ENCODE data around the gene NAT9. TPM values are rescaled to one million over a fixed set of nuclear protein-coding genes. Genes with fewer than 3 reads are reported as not detected.

The NAT9 gene
- total RNA-seq, 5 donors from 2014 or later (not counting 1 experiment from before 2014, with no cell fraction given), result 37.2 to 74.4 (median 71.9) TPM

- ChIA-PET POLR2A (interaction anchor here in 1 of 2 donors (0.7 kb wide), 2 partner anchors 28 to 742 kb away, joined by 3 to 6 read pairs; no protein-coding TSS in a partner anchor), CTCF (interaction anchor here in 1 of 2 donors (0.5 to 1.7 kb wide), 7 partner anchors 14 to 218 kb away, joined by 3 to 11 read pairs (median 4); no protein-coding TSS in a partner anchor)
- Histone ChIP-seq H3K27ac (ENCODE audit: low read length) (no peak overlapping the region), H3K9me3 (no peaks in the 10 kb centered on the region), H3K4me3 (ENCODE audit: control insufficient read depth in 1 of 2, extremely low read depth in 1 of 2, low read length in 1 of 2) (peak overlapping the region; percentile 52 to 70), H3K4me1 (ENCODE audit: control insufficient read depth in 1 of 2, extremely low read depth in 1 of 2, insufficient read depth in 2 of 2, low read length in 2 of 2) (peaks cover 32 to 77% of the 10 kb centered on the region in 2 experiments), H3K27me3 (replicated peaks in 1 of 2; ENCODE audit: control insufficient read depth in 2 of 2, extremely low read depth in 1 of 2, insufficient read depth in 2 of 2, low read length in 1 of 2) (no peaks in the 10 kb centered on the region), H3K36me3 (ENCODE audit: control insufficient read depth in 2 of 2, extremely low read depth in 1 of 2, insufficient read depth in 1 of 2, low read length in 1 of 2) (peaks cover 14 to 21% of the 10 kb centered on the region in 2 donors)
- H3K4me1 Mint-ChIP-seq, result peaks cover 57 to 77% (median 73%) of the 10 kb centered on the region in 3 donors
- H3K27me3 Mint-ChIP-seq, result no peaks in the 10 kb centered on the region
- DNase-seq, result no peak
- peaks cover 19% of the 10 kb centered on the region for H3K36me3 Mint-ChIP-seq
- peak overlapping the region; percentile 55 for H3K27ac Mint-ChIP-seq
- WGBS (ENCODE audit: insufficient coverage), result 86% methylated on average over 4 of the region's 10 CpGs
- H3K4me3 Mint-ChIP-seq, result peak overlapping the region; percentile 96 to 99 (median 98)
- H3K9me3 Mint-ChIP-seq, result no peaks in the 10 kb centered on the region
- no peak for ATAC-seq (replicated peaks in 1 of 4)
Measured at GRCh38 chr17:74776990-74777389, 845 bp upstream of the NAT9 start.

- peak overlapping the region; percentile 96 to 99 (median 98) for H3K4me3 Mint-ChIP-seq
- CTCF ChIA-PET, result interaction anchor here in 1 of 2 donors (0.8 to 1.7 kb wide), 4 partner anchors 15 to 118 kb away, joined by 3 to 11 read pairs (median 6); partner anchors contain the start of gene FDXR
- Histone ChIP-seq H3K9me3 (no peaks in the 10 kb centered on the region), H3K4me1 (ENCODE audit: control insufficient read depth in 1 of 2, extremely low read depth in 1 of 2, insufficient read depth in 2 of 2, low read length in 2 of 2) (peaks cover 19 to 68% of the 10 kb centered on the region in 2 experiments), H3K27ac (ENCODE audit: low read length) (no peak overlapping the region), H3K27me3 (replicated peaks in 1 of 2; ENCODE audit: control insufficient read depth in 2 of 2, extremely low read depth in 1 of 2, insufficient read depth in 2 of 2, low read length in 1 of 2) (no peaks in the 10 kb centered on the region), H3K36me3 (ENCODE audit: control insufficient read depth in 2 of 2, extremely low read depth in 1 of 2, insufficient read depth in 1 of 2, low read length in 1 of 2) (peaks cover 14 to 33% of the 10 kb centered on the region in 2 donors), H3K4me3 (ENCODE audit: control insufficient read depth in 1 of 2, extremely low read depth in 1 of 2, low read length in 1 of 2) (peak overlapping the region; percentile 70 to 75)
- POLR2A ChIA-PET, result interaction anchor here in 1 of 2 donors (1.0 kb wide), 1 partner anchor 97 kb away, joined by 4 read pairs; the partner anchor contains the start of gene FDXR
- WGBS (ENCODE audit: insufficient coverage), result 38% methylated on average over 12 of the region's 12 CpGs
- no peaks in the 10 kb centered on the region for H3K9me3 Mint-ChIP-seq
- H3K4me1 Mint-ChIP-seq, result peaks cover 48 to 68% (median 64%) of the 10 kb centered on the region in 3 donors
- peak overlapping the region; percentile 97 for H3K27ac Mint-ChIP-seq
- peaks cover 24% of the 10 kb centered on the region for H3K36me3 Mint-ChIP-seq
- DNase-seq (peak in 1 of 35 experiments; percentile 32), ATAC-seq (replicated peaks in 1 of 4) (no peak)
- H3K27me3 Mint-ChIP-seq, result no peaks in the 10 kb centered on the region
Measured at GRCh38 chr17:74775409-74776043, 619 bp downstream of the NAT9 start.

GRCh38 chr17:74773871-74774286 lies 2.3 kb downstream of the NAT9 start:
- no peak for ATAC-seq (replicated peaks in 1 of 4)

GRCh38 chr17:74773414-74773813 lies 2.7 kb downstream of the NAT9 start:
- no peaks in the 10 kb centered on the region for H3K9me3 Mint-ChIP-seq
- H3K4me1 Mint-ChIP-seq, result peaks cover 48 to 63% (median 58%) of the 10 kb centered on the region in 3 donors
- ChIA-PET POLR2A (interaction anchor here in 1 of 2 donors (0.6 kb wide), 1 partner anchor 200 kb away, joined by 3 read pairs; no protein-coding TSS in a partner anchor), CTCF (interaction anchor here (0.6 to 2.2 kb wide), 3 partner anchors 28 to 116 kb away, joined by 3 to 9 read pairs (median 3); no protein-coding TSS in a partner anchor)
- 85% methylated on average over 6 of the region's 6 CpGs for WGBS (ENCODE audit: insufficient coverage)
- no peaks in the 10 kb centered on the region for H3K27me3 Mint-ChIP-seq
- Histone ChIP-seq H3K27ac (ENCODE audit: low read length) (no peak overlapping the region), H3K9me3 (no peaks in the 10 kb centered on the region), H3K4me3 (ENCODE audit: control insufficient read depth in 1 of 2, extremely low read depth in 1 of 2, low read length in 1 of 2) (no peak overlapping the region), H3K4me1 (ENCODE audit: control insufficient read depth in 1 of 2, extremely low read depth in 1 of 2, insufficient read depth in 2 of 2, low read length in 2 of 2) (peaks cover 6 to 67% of the 10 kb centered on the region in 2 experiments), H3K27me3 (replicated peaks in 1 of 2; ENCODE audit: control insufficient read depth in 2 of 2, extremely low read depth in 1 of 2, insufficient read depth in 2 of 2, low read length in 1 of 2) (no peaks in the 10 kb centered on the region), H3K36me3 (ENCODE audit: control insufficient read depth in 2 of 2, extremely low read depth in 1 of 2, insufficient read depth in 1 of 2, low read length in 1 of 2) (peaks cover 20 to 54% of the 10 kb centered on the region in 2 donors)
- H3K36me3 Mint-ChIP-seq, result peaks cover 33% of the 10 kb centered on the region
- H3K27ac Mint-ChIP-seq, result peak overlapping the region; percentile 65 to 86
- ATAC-seq (replicated peaks in 1 of 4) (no peak), DNase-seq (no peak)
- peak overlapping the region in 1 of 3 donors; percentile 9 for H3K4me3 Mint-ChIP-seq

More at GRCh38 chr17:74773871-74774286, 2.3 kb downstream of the NAT9 start:
- CTCF ChIA-PET, result interaction anchor here (0.6 to 2.2 kb wide), 8 partner anchors 18 to 396 kb away, joined by 3 to 9 read pairs (median 3); no protein-coding TSS in a partner anchor
- DNase-seq, result no peak
- POLR2A ChIA-PET, result interaction anchor here in 1 of 2 donors (0.6 to 0.7 kb wide), 3 partner anchors 13 to 119 kb away, joined by 3 to 8 read pairs (median 3); partner anchors contain the start of gene FDXR
- Mint-ChIP-seq H3K4me3 (peak overlapping the region; percentile 44 to 58 (median 51)), H3K9me3 (no peaks in the 10 kb centered on the region), H3K27ac (peak overlapping the region; percentile 65 to 86), H3K27me3 (no peaks in the 10 kb centered on the region), H3K36me3 (peaks cover 29% of the 10 kb centered on the region), H3K4me1 (peaks cover 46 to 61% (median 55%) of the 10 kb centered on the region in 3 donors)
- no peak overlapping the region for H3K27ac ChIP-seq (ENCODE audit: low read length)
- H3K27me3 ChIP-seq (replicated peaks in 1 of 2; ENCODE audit: control insufficient read depth in 2 of 2, extremely low read depth in 1 of 2, insufficient read depth in 2 of 2, low read length in 1 of 2), result no peaks in the 10 kb centered on the region
- WGBS (ENCODE audit: insufficient coverage), result 84% methylated on average over 3 of the region's 6 CpGs
- peaks cover 17 to 49% of the 10 kb centered on the region in 2 donors for H3K36me3 ChIP-seq (ENCODE audit: control insufficient read depth in 2 of 2, extremely low read depth in 1 of 2, insufficient read depth in 1 of 2, low read length in 1 of 2)
- H3K4me1 ChIP-seq (ENCODE audit: control insufficient read depth in 1 of 2, extremely low read depth in 1 of 2, insufficient read depth in 2 of 2, low read length in 2 of 2), result peaks cover 6 to 68% of the 10 kb centered on the region in 2 experiments
- no peaks in the 10 kb centered on the region for H3K9me3 ChIP-seq
- H3K4me3 ChIP-seq (ENCODE audit: control insufficient read depth in 1 of 2, extremely low read depth in 1 of 2, low read length in 1 of 2), result no peak overlapping the region

- Mint-ChIP-seq H3K27me3 (no peaks in the 10 kb centered on the region), H3K4me1 (peaks cover 43 to 55% (median 49%) of the 10 kb centered on the region in 3 donors), H3K36me3 (peaks cover 39% of the 10 kb centered on the region), H3K4me3 (no peak overlapping the region), H3K27ac (peak overlapping the region; percentile 66 to 86), H3K9me3 (no peaks in the 10 kb centered on the region)
- POLR2A ChIA-PET, result no interaction called here
- Histone ChIP-seq H3K27me3 (replicated peaks in 1 of 2; ENCODE audit: control insufficient read depth in 2 of 2, extremely low read depth in 1 of 2, insufficient read depth in 2 of 2, low read length in 1 of 2) (no peaks in the 10 kb centered on the region), H3K9me3 (no peaks in the 10 kb centered on the region), H3K4me3 (ENCODE audit: control insufficient read depth in 1 of 2, extremely low read depth in 1 of 2, low read length in 1 of 2) (no peak overlapping the region), H3K4me1 (ENCODE audit: control insufficient read depth in 1 of 2, extremely low read depth in 1 of 2, insufficient read depth in 2 of 2, low read length in 2 of 2) (peaks cover 3 to 67% of the 10 kb centered on the region in 2 experiments), H3K36me3 (ENCODE audit: control insufficient read depth in 2 of 2, extremely low read depth in 1 of 2, insufficient read depth in 1 of 2, low read length in 1 of 2) (peaks cover 29 to 67% of the 10 kb centered on the region in 2 donors), H3K27ac (ENCODE audit: low read length) (no peak overlapping the region)
- CTCF ChIA-PET, result interaction anchor here in 1 of 2 donors (1.0 to 1.6 kb wide), 2 partner anchors 115 kb away, joined by 3 to 6 read pairs; no protein-coding TSS in a partner anchor
- ATAC-seq (replicated peaks in 1 of 4) (no peak), DNase-seq (no peak)
- WGBS (ENCODE audit: insufficient coverage), result 91% methylated on average over 12 of the region's 13 CpGs
Measured at GRCh38 chr17:74772053-74772452, 4.1 kb downstream of the NAT9 start.

GRCh38 chr17:74771319-74771914 lies 4.7 kb downstream of the NAT9 start:
- H3K27ac ChIP-seq (ENCODE audit: low read length), result no peak overlapping the region
- no peak overlapping the region for H3K4me3 ChIP-seq (ENCODE audit: control insufficient read depth in 1 of 2, extremely low read depth in 1 of 2, low read length in 1 of 2)
- 94% methylated on average over 8 of the region's 9 CpGs for WGBS (ENCODE audit: insufficient coverage)
- H3K27me3 Mint-ChIP-seq, result no peaks in the 10 kb centered on the region
- peak overlapping the region; percentile 56 to 86 for H3K27ac Mint-ChIP-seq
- H3K9me3 ChIP-seq, result no peaks in the 10 kb centered on the region
- H3K27me3 ChIP-seq (replicated peaks in 1 of 2; ENCODE audit: control insufficient read depth in 2 of 2, extremely low read depth in 1 of 2, insufficient read depth in 2 of 2, low read length in 1 of 2), result no peaks in the 10 kb centered on the region
- peaks cover 0 to 64% of the 10 kb centered on the region in 2 experiments for H3K4me1 ChIP-seq (ENCODE audit: control insufficient read depth in 1 of 2, extremely low read depth in 1 of 2, insufficient read depth in 2 of 2, low read length in 2 of 2)
- ChIA-PET POLR2A (interaction anchor here in 1 of 2 donors (1.1 kb wide), 1 partner anchor 15 kb away, joined by 3 read pairs; no protein-coding TSS in a partner anchor), CTCF (interaction anchor here (0.7 to 2.7 kb wide), 13 partner anchors 12 to 114 kb away, joined by 3 to 27 read pairs (median 5); partner anchors contain the start of gene RAB37 (in 1 of the 2))
- peaks cover 43 to 52% (median 46%) of the 10 kb centered on the region in 3 donors for H3K4me1 Mint-ChIP-seq
- H3K9me3 Mint-ChIP-seq, result no peaks in the 10 kb centered on the region
- H3K4me3 Mint-ChIP-seq, result no peak overlapping the region
- DNase-seq (no peak), ATAC-seq (replicated peaks in 1 of 4) (no peak)
- H3K36me3 ChIP-seq (ENCODE audit: control insufficient read depth in 2 of 2, extremely low read depth in 1 of 2, insufficient read depth in 1 of 2, low read length in 1 of 2), result peaks cover 32 to 74% of the 10 kb centered on the region in 2 donors
- peaks cover 39% of the 10 kb centered on the region for H3K36me3 Mint-ChIP-seq

Measured in T-cell (primary cell).